SK-N-SH treated with all-trans-retinoic acid at 6 μM for 48 hours (cell line): ENCODE measurements around the gene ACCS.
A peak's percentile ranks its signal among the peaks of the same experiment; 100 is the strongest.

Source experiments
- ATAC-seq: fragments of 200-7000 bp; cut with Tn5 transposase; 3 replicates; pipeline ENCODE4 v1.9.1; 2020; ENCODE audit warnings: mild to moderate bottlenecking, moderate library complexity
- ARNTL ChIP-seq: fragments of 450-650 bp; formaldehyde crosslinking; IDR thresholded peaks from 2 replicates; pipeline ENCODE4 v1.5.0; 2020; ENCODE audit warnings: low read depth, mild to moderate bottlenecking, moderate library complexity, borderline replicate concordance
- BACH2 ChIP-seq: fragments of 250-450 bp; sonication (Bioruptor Pico); IDR thresholded peaks from 2 replicates; pipeline ENCODE4 v1.9.0; 2021; ENCODE audit warnings: mild to moderate bottlenecking, borderline replicate concordance
- CREB5 ChIP-seq: fragments of 250-450 bp; sonication (Bioruptor Pico); IDR thresholded peaks from 2 replicates; pipeline ENCODE4 v1.5.1; 2020; ENCODE audit warnings: low read depth, mild to moderate bottlenecking, moderate library complexity
- CSDC2 ChIP-seq: fragments of 250-450 bp; sonication (Bioruptor Pico); IDR thresholded peaks from 2 replicates; pipeline ENCODE4 v1.5.0; 2020; ENCODE audit warnings: mild to moderate bottlenecking, moderate library complexity
- ESRRG ChIP-seq: fragments of 250-450 bp; sonication (Bioruptor Pico); IDR thresholded peaks from 2 replicates; pipeline ENCODE4 v1.6.1; 2021; ENCODE audit warnings: mild to moderate bottlenecking
- GLIS3 ChIP-seq: fragments of 250-450 bp; sonication (Bioruptor Pico); IDR thresholded peaks from 2 replicates; pipeline ENCODE4 v1.5.0; 2020; ENCODE audit warnings: mild to moderate bottlenecking, moderate library complexity
- ISL1 ChIP-seq: fragments of 250-450 bp; sonication (Bioruptor Pico); IDR thresholded peaks from 2 replicates; pipeline ENCODE4 v2.1.2; 2022; ENCODE audit warnings: mild to moderate bottlenecking, moderate library complexity
- OSR1 ChIP-seq: fragments of 250-450 bp; sonication (Bioruptor Pico); IDR thresholded peaks from 2 replicates; pipeline ENCODE4 v1.8.0; 2022; ENCODE audit warnings: moderate library complexity, mild to moderate bottlenecking, inconsistent platforms
- PPARA ChIP-seq: fragments of 250-450 bp; sonication (Bioruptor Pico); IDR thresholded peaks from 2 replicates; pipeline ENCODE4 v1.5.0; 2020; ENCODE audit warnings: mild to moderate bottlenecking, borderline replicate concordance
- SNAI2 ChIP-seq: fragments of 250-450 bp; sonication (Bioruptor Pico); IDR thresholded peaks from 2 replicates; pipeline ENCODE4 v1.5.0; 2020; ENCODE audit warnings: mild to moderate bottlenecking, moderate library complexity
- TCF4 ChIP-seq: fragments of 250-450 bp; sonication (Bioruptor Pico); IDR thresholded peaks from 2 replicates; pipeline ENCODE4 v1.8.0; 2021; ENCODE audit warnings: mild to moderate bottlenecking, moderate library complexity, borderline replicate concordance
- TOX ChIP-seq: fragments of 250-450 bp; sonication (Bioruptor Pico); IDR thresholded peaks from 2 replicates; pipeline ENCODE4 v1.8.0; 2021; ENCODE audit warnings: mild to moderate bottlenecking, moderate library complexity, borderline replicate concordance
- ZC3H10 ChIP-seq: fragments of 250-450 bp; sonication (Bioruptor Pico); IDR thresholded peaks from 2 replicates; pipeline ENCODE4 v1.5.1; 2021; ENCODE audit warnings: mild to moderate bottlenecking, moderate library complexity
- ZFP3 ChIP-seq: fragments of 250-450 bp; sonication (Bioruptor Pico); IDR thresholded peaks from 2 replicates; pipeline ENCODE4 v1.5.0; 2020; ENCODE audit warnings: mild to moderate bottlenecking, moderate library complexity
- ZNF565 ChIP-seq: fragments of 450-650 bp; formaldehyde crosslinking; conservative IDR thresholded peaks from 2 replicates; pipeline ENCODE4 v1.5.0; 2020; ENCODE audit warnings: low read depth, mild to moderate bottlenecking, moderate library complexity
- ZNF70 ChIP-seq: fragments of 450-650 bp; formaldehyde crosslinking; IDR thresholded peaks from 2 replicates; pipeline ENCODE4 v1.5.0; 2020; ENCODE audit warnings: mild to moderate bottlenecking, moderate library complexity
- ZNF8 ChIP-seq: fragments of 450-650 bp; formaldehyde crosslinking; IDR thresholded peaks from 2 replicates; pipeline ENCODE4 v1.5.0; 2020; ENCODE audit warnings: mild to moderate bottlenecking, moderate library complexity
- TF ChIP-seq, protein P1 (sequence below): fragments of 250-450 bp; sonication (Bioruptor Pico); IDR thresholded peaks from 2 replicates; pipeline ENCODE4 v1.5.1; 2021; ENCODE audit warnings: mild to moderate bottlenecking, moderate library complexity
- TF ChIP-seq, protein P2 (sequence below): fragments of 250-450 bp; sonication (Bioruptor Pico); IDR thresholded peaks from 2 replicates; pipeline ENCODE4 v1.8.0; 2021; ENCODE audit warnings: low read depth, mild to moderate bottlenecking, moderate library complexity, borderline replicate concordance
- TF ChIP-seq, protein P3 (sequence below): fragments of 250-450 bp; sonication (Bioruptor Pico); IDR thresholded peaks from 2 replicates; pipeline ENCODE4 v1.8.0; 2020; ENCODE audit warnings: mild to moderate bottlenecking, moderate library complexity, borderline replicate concordance
- TF ChIP-seq, protein P4 (sequence below): fragments of 250-450 bp; sonication (Bioruptor Pico); IDR thresholded peaks from 2 replicates; pipeline ENCODE4 v1.5.0; 2020; ENCODE audit warnings: mild to moderate bottlenecking, moderate library complexity

Gene ACCS

DNA sequence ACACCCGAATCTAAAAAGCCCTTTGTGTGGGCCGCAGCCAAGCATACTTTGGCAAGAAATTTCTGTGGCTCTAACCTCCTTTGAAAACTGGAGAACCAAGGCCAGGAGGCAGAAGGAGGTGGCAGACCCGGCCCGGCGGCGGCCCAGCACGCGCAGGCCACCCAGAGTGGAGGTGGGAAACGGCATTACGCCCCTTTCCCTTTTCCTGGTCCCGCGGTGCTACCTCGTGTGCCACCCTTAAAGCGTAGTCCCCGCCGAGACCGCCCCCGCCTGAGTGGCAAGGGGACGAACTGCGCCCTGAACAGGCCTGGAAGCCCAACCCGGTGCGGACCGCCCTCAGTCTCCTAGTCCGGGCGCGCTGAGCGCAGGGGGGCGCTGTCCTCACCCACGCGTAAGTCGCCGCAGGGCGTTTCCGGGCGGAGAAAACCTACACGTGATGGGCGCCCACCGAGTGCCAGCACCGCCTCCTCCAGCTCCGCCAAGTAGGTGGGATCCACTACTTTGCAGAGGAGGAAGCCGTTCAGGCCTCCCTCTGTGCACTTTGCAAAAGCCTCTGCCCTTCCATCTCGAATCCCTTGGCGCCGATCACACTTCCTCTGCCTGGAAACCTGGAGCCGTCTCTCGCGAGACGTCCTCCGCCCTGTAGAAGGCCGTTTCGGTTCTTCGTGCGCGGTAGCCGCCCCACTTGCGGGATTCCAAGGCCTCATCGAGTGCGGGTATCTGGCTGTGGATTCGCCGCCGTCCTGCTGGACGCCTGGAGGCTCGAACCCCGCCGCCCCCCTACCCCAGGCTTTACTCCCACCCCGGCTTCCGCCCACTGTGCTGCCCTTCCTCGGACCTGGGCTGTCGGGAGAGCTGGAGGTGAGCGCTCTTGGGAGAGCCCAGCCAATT lies at the start of gene ACCS:
TSS of gene ACCS (plus strand) at position 430 of the 891 bp plus-strand sequence. CDS start 1,358 bp downstream, outside the sequence.
- no peak for TF ChIP-seq TOX (CRISPR knock-in tag)
- TF ChIP-seq, protein P1, sequence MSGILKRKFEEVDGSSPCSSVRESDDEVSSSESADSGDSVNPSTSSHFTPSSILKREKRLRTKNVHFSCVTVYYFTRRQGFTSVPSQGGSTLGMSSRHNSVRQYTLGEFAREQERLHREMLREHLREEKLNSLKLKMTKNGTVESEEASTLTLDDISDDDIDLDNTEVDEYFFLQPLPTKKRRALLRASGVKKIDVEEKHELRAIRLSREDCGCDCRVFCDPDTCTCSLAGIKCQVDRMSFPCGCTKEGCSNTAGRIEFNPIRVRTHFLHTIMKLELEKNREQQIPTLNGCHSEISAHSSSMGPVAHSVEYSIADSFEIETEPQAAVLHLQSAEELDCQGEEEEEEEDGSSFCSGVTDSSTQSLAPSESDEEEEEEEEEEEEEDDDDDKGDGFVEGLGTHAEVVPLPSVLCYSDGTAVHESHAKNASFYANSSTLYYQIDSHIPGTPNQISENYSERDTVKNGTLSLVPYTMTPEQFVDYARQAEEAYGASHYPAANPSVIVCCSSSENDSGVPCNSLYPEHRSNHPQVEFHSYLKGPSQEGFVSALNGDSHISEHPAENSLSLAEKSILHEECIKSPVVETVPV (CRISPR knock-in tag) = no peak
- no peak for TF ChIP-seq ESRRG
- TF ChIP-seq PPARA (CRISPR knock-in tag) = no peak
- TF ChIP-seq ZFP3 (CRISPR knock-in tag) = 0 out of 2 replicates have a peak, but pooled peaks have one; percentile 31
- TF ChIP-seq ARNTL = 0 out of 2 replicates have a peak, but pooled peaks have one; percentile 44
- TF ChIP-seq, all 23 proteins: peak for 2
- peak; percentile 97 for ATAC-seq

GRCh38 chr11:44016546-44017442 lies 49.3 kb upstream of the ACCS start:
- ATAC-seq = no peak
- no peak for TF ChIP-seq CSDC2
- no peak for TF ChIP-seq ARNTL
- TF ChIP-seq, protein P2, sequence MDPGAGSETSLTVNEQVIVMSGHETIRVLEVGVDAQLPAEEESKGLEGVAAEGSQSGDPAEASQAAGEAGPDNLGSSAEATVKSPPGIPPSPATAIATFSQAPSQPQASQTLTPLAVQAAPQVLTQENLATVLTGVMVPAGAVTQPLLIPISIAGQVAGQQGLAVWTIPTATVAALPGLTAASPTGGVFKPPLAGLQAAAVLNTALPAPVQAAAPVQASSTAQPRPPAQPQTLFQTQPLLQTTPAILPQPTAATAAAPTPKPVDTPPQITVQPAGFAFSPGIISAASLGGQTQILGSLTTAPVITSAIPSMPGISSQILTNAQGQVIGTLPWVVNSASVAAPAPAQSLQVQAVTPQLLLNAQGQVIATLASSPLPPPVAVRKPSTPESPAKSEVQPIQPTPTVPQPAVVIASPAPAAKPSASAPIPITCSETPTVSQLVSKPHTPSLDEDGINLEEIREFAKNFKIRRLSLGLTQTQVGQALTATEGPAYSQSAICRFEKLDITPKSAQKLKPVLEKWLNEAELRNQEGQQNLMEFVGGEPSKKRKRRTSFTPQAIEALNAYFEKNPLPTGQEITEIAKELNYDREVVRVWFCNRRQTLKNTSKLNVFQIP (CRISPR knock-in tag) = no peak
- TF ChIP-seq TCF4 (CRISPR knock-in tag) = no peak
- TF ChIP-seq ESRRG = no peak
- no peak for TF ChIP-seq BACH2 (CRISPR knock-in tag)
- no peak for TF ChIP-seq SNAI2 (CRISPR knock-in tag)
- no peak for TF ChIP-seq ZFP3 (CRISPR knock-in tag)
- TF ChIP-seq, protein P1 (CRISPR knock-in tag) = no peak
- TF ChIP-seq ZNF565 (CRISPR knock-in tag) = no peak
- TF ChIP-seq, protein P3, sequence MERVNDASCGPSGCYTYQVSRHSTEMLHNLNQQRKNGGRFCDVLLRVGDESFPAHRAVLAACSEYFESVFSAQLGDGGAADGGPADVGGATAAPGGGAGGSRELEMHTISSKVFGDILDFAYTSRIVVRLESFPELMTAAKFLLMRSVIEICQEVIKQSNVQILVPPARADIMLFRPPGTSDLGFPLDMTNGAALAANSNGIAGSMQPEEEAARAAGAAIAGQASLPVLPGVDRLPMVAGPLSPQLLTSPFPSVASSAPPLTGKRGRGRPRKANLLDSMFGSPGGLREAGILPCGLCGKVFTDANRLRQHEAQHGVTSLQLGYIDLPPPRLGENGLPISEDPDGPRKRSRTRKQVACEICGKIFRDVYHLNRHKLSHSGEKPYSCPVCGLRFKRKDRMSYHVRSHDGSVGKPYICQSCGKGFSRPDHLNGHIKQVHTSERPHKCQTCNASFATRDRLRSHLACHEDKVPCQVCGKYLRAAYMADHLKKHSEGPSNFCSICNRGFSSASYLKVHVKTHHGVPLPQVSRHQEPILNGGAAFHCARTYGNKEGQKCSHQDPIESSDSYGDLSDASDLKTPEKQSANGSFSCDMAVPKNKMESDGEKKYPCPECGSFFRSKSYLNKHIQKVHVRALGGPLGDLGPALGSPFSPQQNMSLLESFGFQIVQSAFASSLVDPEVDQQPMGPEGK = no peak
- TF ChIP-seq, protein P4, sequence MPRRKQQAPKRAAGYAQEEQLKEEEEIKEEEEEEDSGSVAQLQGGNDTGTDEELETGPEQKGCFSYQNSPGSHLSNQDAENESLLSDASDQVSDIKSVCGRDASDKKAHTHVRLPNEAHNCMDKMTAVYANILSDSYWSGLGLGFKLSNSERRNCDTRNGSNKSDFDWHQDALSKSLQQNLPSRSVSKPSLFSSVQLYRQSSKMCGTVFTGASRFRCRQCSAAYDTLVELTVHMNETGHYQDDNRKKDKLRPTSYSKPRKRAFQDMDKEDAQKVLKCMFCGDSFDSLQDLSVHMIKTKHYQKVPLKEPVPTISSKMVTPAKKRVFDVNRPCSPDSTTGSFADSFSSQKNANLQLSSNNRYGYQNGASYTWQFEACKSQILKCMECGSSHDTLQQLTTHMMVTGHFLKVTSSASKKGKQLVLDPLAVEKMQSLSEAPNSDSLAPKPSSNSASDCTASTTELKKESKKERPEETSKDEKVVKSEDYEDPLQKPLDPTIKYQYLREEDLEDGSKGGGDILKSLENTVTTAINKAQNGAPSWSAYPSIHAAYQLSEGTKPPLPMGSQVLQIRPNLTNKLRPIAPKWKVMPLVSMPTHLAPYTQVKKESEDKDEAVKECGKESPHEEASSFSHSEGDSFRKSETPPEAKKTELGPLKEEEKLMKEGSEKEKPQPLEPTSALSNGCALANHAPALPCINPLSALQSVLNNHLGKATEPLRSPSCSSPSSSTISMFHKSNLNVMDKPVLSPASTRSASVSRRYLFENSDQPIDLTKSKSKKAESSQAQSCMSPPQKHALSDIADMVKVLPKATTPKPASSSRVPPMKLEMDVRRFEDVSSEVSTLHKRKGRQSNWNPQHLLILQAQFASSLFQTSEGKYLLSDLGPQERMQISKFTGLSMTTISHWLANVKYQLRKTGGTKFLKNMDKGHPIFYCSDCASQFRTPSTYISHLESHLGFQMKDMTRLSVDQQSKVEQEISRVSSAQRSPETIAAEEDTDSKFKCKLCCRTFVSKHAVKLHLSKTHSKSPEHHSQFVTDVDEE (CRISPR knock-in tag) = no peak
- TF ChIP-seq OSR1 (CRISPR knock-in tag) = no peak
- TF ChIP-seq GLIS3 = no peak
- no peak for TF ChIP-seq ZC3H10 (CRISPR knock-in tag)
- TF ChIP-seq ISL1 = no peak
- TF ChIP-seq ZNF70 = no peak
- no peak for TF ChIP-seq CREB5
- TF ChIP-seq ZNF8 (CRISPR knock-in tag) = no peak
